LNCaP clone FGC (cell line): Measurements from ENCODE around the gene SFTA2.

Experiments used
- DNase-seq: peaks from one replicate; pipeline ENCODE4 v3.0.0-alpha.2; 2011; ENCODE audit warnings: low read depth
- H3K4me3 ChIP-seq: 2 replicates; pipeline ENCODE4 v1.5.1; 2011; ENCODE audit warnings: mild to moderate bottlenecking, low read depth, low read length, control low read depth
- CTCF ChIP-seq: IDR thresholded peaks from 2 replicates; pipeline ENCODE4 v1.5.1; 2012; ENCODE audit warnings: mild to moderate bottlenecking; ENCODE audit not compliant: control insufficient read depth, insufficient read depth; ENCODE audit errors: extremely low read depth

Gene SFTA2

GRCh38 chr6:30966154-30966553 lies 34.2 kb upstream of the SFTA2 start:
- H3K4me3 ChIP-seq, result no peak overlapping the region
- no peak for TF ChIP-seq CTCF
- DNase-seq, result no peak

- no peak for TF ChIP-seq CTCF
- no peak for DNase-seq
- H3K4me3 ChIP-seq, result no peak overlapping the region
Measured at GRCh38 chr6:30965140-30965601, 33.2 kb upstream of the SFTA2 start.

GRCh38 chr6:30964075-30964474 lies 32.1 kb upstream of the SFTA2 start:
- no peak for TF ChIP-seq CTCF
- DNase-seq, result no peak
- no peak overlapping the region for H3K4me3 ChIP-seq

- TF ChIP-seq CTCF, result no peak
- H3K4me3 ChIP-seq, result no peak overlapping the region
- no peak for DNase-seq
Measured at GRCh38 chr6:30963641-30964040, 31.7 kb upstream of the SFTA2 start.

GRCh38 chr6:30962716-30963115 lies 30.7 kb upstream of the SFTA2 start:
- TF ChIP-seq CTCF, result no peak
- H3K4me3 ChIP-seq, result no peak overlapping the region
- DNase-seq, result no peak

- DNase-seq, result no peak
- H3K4me3 ChIP-seq, result no peak overlapping the region
- no peak for TF ChIP-seq CTCF
Measured at GRCh38 chr6:30960907-30961673, 29.1 kb upstream of the SFTA2 start.

- DNase-seq, result no peak
- TF ChIP-seq CTCF, result no peak
- no peak overlapping the region for H3K4me3 ChIP-seq
Measured at GRCh38 chr6:30957716-30958115, 25.7 kb upstream of the SFTA2 start.
